HG02678 (cell line): ENCODE results near the gene RBM14.
"Not testable (repeated sequence)": the region's sequence is repeated elsewhere in the genome, so short reads cannot be mapped to it uniquely, and the experiment has no call there.

ENCODE experiments used
- ATAC-seq: cut with Tn5 transposase; IDR thresholded peaks from one replicate; pipeline ENCODE4 v1.9.1; 2021; ENCODE audit warnings: mild to moderate bottlenecking, moderate library complexity; ENCODE audit not compliant: unreplicated experiment

The RBM14 gene

GRCh38 chr11:66595245-66595904 is 21.1 kb upstream of the RBM14 start:
- no peak for ATAC-seq

GRCh38 chr11:66598993-66599392 is 17.4 kb upstream of the RBM14 start:
- no peak for ATAC-seq

GRCh38 chr11:66600219-66600618 is 16.2 kb upstream of the RBM14 start:
- ATAC-seq: no peak

GRCh38 chr11:66600631-66601233 is 15.7 kb upstream of the RBM14 start:
- no peak for ATAC-seq

GRCh38 chr11:66603072-66603471 is 13.4 kb upstream of the RBM14 start:
- ATAC-seq: no peak

- no peak for ATAC-seq
Measured at GRCh38 chr11:66604155-66604554, 12.3 kb upstream of the RBM14 start.

GRCh38 chr11:66606608-66607007 is 9.8 kb upstream of the RBM14 start:
- ATAC-seq: not testable (repeated sequence)

GRCh38 chr11:66607126-66607834 is 9.2 kb upstream of the RBM14 start:
- ATAC-seq: no peak

- ATAC-seq: no peak
Measured at GRCh38 chr11:66609721-66610617, 6.5 kb upstream of the RBM14 start.

- no peak for ATAC-seq
Measured at GRCh38 chr11:66612458-66612857, 4.0 kb upstream of the RBM14 start.

- no peak for ATAC-seq
Measured at GRCh38 chr11:66614073-66614472, 2.4 kb upstream of the RBM14 start.

GRCh38 chr11:66617155-66617834 is 865 bp downstream of the RBM14 start:
- ATAC-seq: no peak

- ATAC-seq: no peak
Measured at GRCh38 chr11:66619080-66619554, 2.7 kb downstream of the RBM14 start.

GRCh38 chr11:66624450-66624849 is 8.0 kb downstream of the RBM14 start:
- ATAC-seq: no peak

- no peak for ATAC-seq
Measured at GRCh38 chr11:66625041-66625751, 8.8 kb downstream of the RBM14 start.

- ATAC-seq: no peak
Measured at GRCh38 chr11:66625752-66626149, 9.3 kb downstream of the RBM14 start.

- no peak for ATAC-seq
Measured at GRCh38 chr11:66626382-66626781, 10.0 kb downstream of the RBM14 start.

GRCh38 chr11:66626926-66627325 is 10.5 kb downstream of the RBM14 start:
- no peak for ATAC-seq

GRCh38 chr11:66628061-66628603 is 11.7 kb downstream of the RBM14 start:
- no peak for ATAC-seq

GRCh38 chr11:66629356-66629755 is 12.9 kb downstream of the RBM14 start:
- no peak for ATAC-seq
